Smooth muscle cell (in vitro differentiated cells): ENCODE data around the gene GNRHR. TPM values are rescaled to one million over a fixed set of nuclear protein-coding genes. Genes with fewer than 3 reads are reported as not detected.

Source experiments
- DNase-seq: peaks from one replicate; lab custom pipeline; 2025; ENCODE audit not compliant: unreplicated experiment; lab: John Stamatoyannopoulos, UW
- H2AFZ ChIP-seq: fragments of 200-600 bp; sonication (generic); 2 replicates; pipeline ENCODE4 v1.6.0; 2016; ENCODE audit warnings: antibody characterized with exemption, low read depth, mild to moderate bottlenecking
- H3F3A ChIP-seq: fragments of 200-600 bp; sonication (generic); 2 replicates; pipeline ENCODE4 v1.6.0; 2017; ENCODE audit warnings: antibody characterized with exemption, low read depth
- H3K27ac ChIP-seq: fragments of 200-600 bp; sonication (generic); 2 replicates; pipeline ENCODE4 v1.5.1; 2016; ENCODE audit warnings: low read depth, mild to moderate bottlenecking
- H3K27me3 ChIP-seq: fragments of 200-600 bp; sonication (generic); 2 replicates; pipeline ENCODE4 v1.6.1; 2016; ENCODE audit warnings: low read depth, mild to moderate bottlenecking
- H3K36me3 ChIP-seq: fragments of 200-600 bp; sonication (generic); 2 replicates; pipeline ENCODE4 v1.5.1; 2016; ENCODE audit warnings: low read depth
- H3K4me1 ChIP-seq: fragments of 200-600 bp; sonication (generic); 2 replicates; pipeline ENCODE4 v1.5.1; 2016; ENCODE audit warnings: low read depth
- H3K4me2 ChIP-seq: fragments of 200-600 bp; sonication (generic); 2 replicates; pipeline ENCODE4 v1.6.0; 2016; ENCODE audit warnings: mild to moderate bottlenecking
- H3K4me3 ChIP-seq: fragments of 200-600 bp; sonication (generic); 2 replicates; pipeline ENCODE4 v1.5.1; 2016; ENCODE audit warnings: mild to moderate bottlenecking
- H3K79me2 ChIP-seq: fragments of 200-600 bp; sonication (generic); 2 replicates; pipeline ENCODE4 v1.6.0; 2016; ENCODE audit warnings: low read depth, mild to moderate bottlenecking
- H3K9ac ChIP-seq: fragments of 200-600 bp; sonication (generic); 2 replicates; pipeline ENCODE4 v1.6.0; 2016; ENCODE audit warnings: low read depth
- H3K9me3 ChIP-seq: fragments of 200-600 bp; sonication (generic); replicated peaks from 2 replicates; pipeline ENCODE4 v1.5.1; 2016; ENCODE audit warnings: low read depth
- H4K20me1 ChIP-seq: fragments of 200-600 bp; sonication (generic); 2 replicates; pipeline ENCODE4 v1.6.0; 2016; ENCODE audit warnings: low read depth
- CTCF ChIP-seq: fragments of 200-600 bp; sonication (generic); IDR thresholded peaks from 2 replicates; pipeline ENCODE4 v1.5.1; 2017; ENCODE audit warnings: borderline replicate concordance, mild to moderate bottlenecking, antibody characterized with exemption; ENCODE audit not compliant: insufficient read depth, poor library complexity, severe bottlenecking
- WGBS: methylation state at CpG from one replicate; pipeline ENCODE4 v1.1.7; 2016; ENCODE audit warnings: low lambda C conversion rate; 5-methylcytosine and 5-hydroxymethylcytosine counted together
- polyA plus RNA-seq: library from polyadenylated mRNA; unstranded; fragments of >200 nt; fragmentation: Nextera tagmentation; extraction: Ambion mirVana; gene quantifications from 2 replicates; pipeline ENCODE4 v1.2.1, GENCODE V29; 2016
- total RNA-seq: library from RNA; depleted of rRNA; stranded (reverse); fragments of >200 nt; gene quantifications from 2 replicates; pipeline ENCODE4 v1.2.3, GENCODE V29; 2014

GNRHR gene
- 0.22 and 0.27 TPM in 2 replicates for total RNA-seq
- polyA plus RNA-seq = not detected in 2 replicates

- no peaks in the 10 kb centered on the region for H3K79me2 ChIP-seq
- H3K9ac ChIP-seq = no peak within 1 kb of the TSS
- WGBS = 93% methylated on average over 3 of the region's 3 CpGs
- TF ChIP-seq CTCF = no peak
- DNase-seq = no peak
- H3K4me3 ChIP-seq = no peak within 1 kb of the TSS
- H3K36me3 ChIP-seq = no peaks in the 10 kb centered on the region
- no peaks in the 10 kb centered on the region for H3K27me3 ChIP-seq
- no peaks in the 10 kb centered on the region for H3F3A ChIP-seq
- no peak within 1 kb of the TSS for H3K4me2 ChIP-seq
- H3K9me3 ChIP-seq = no peaks in the 10 kb centered on the region
- peaks cover 13% of the 10 kb centered on the region for H3K4me1 ChIP-seq
- H2AFZ ChIP-seq = no peak within 1 kb of the TSS
- H3K27ac ChIP-seq = no peak within 1 kb of the TSS
- H4K20me1 ChIP-seq = no peaks in the 10 kb centered on the region
These were observed at the start of gene GNRHR for GRCh38 chr4:67754288-67754687. TSS of gene GNRHR (minus strand) at chr4:67754388. CDS start at chr4:67754335, 53 bp downstream.

- no peak for DNase-seq
- no peak overlapping the region for H3K4me2 ChIP-seq
- no peak overlapping the region for H2AFZ ChIP-seq
- no peaks in the 10 kb centered on the region for H3F3A ChIP-seq
- no peak for TF ChIP-seq CTCF
- no peaks in the 10 kb centered on the region for H3K79me2 ChIP-seq
- H3K9me3 ChIP-seq = peaks cover 4% of the 10 kb centered on the region
- no peak overlapping the region for H3K27ac ChIP-seq
- H3K36me3 ChIP-seq = no peaks in the 10 kb centered on the region
- no peaks in the 10 kb centered on the region for H4K20me1 ChIP-seq
- H3K4me1 ChIP-seq = no peaks in the 10 kb centered on the region
- no peak overlapping the region for H3K9ac ChIP-seq
- no peak overlapping the region for H3K4me3 ChIP-seq
- no peaks in the 10 kb centered on the region for H3K27me3 ChIP-seq
These were observed 42.6 kb upstream of the GNRHR start for GRCh38 chr4:67796810-67797209.

- no peaks in the 10 kb centered on the region for H3K27me3 ChIP-seq
- TF ChIP-seq CTCF = no peak
- H3K9ac ChIP-seq = no peak overlapping the region
- no peaks in the 10 kb centered on the region for H3K79me2 ChIP-seq
- H3K4me2 ChIP-seq = no peak overlapping the region
- H3K4me3 ChIP-seq = no peak overlapping the region
- no peaks in the 10 kb centered on the region for H3K4me1 ChIP-seq
- no peaks in the 10 kb centered on the region for H4K20me1 ChIP-seq
- H3K36me3 ChIP-seq = no peaks in the 10 kb centered on the region
- DNase-seq = no peak
- H2AFZ ChIP-seq = no peak overlapping the region
- H3F3A ChIP-seq = no peaks in the 10 kb centered on the region
- no peak overlapping the region for H3K27ac ChIP-seq
- no peaks in the 10 kb centered on the region for H3K9me3 ChIP-seq
These were observed 36.5 kb upstream of the GNRHR start for GRCh38 chr4:67790721-67791120.

GRCh38 chr4:67787311-67787710 is 33.1 kb upstream of the GNRHR start:
- DNase-seq = no peak
- Histone ChIP-seq H2AFZ (no peak overlapping the region), H3K4me2 (no peak overlapping the region), H4K20me1 (no peaks in the 10 kb centered on the region), H3K4me3 (no peak overlapping the region), H3K9me3 (no peaks in the 10 kb centered on the region), H3K79me2 (no peaks in the 10 kb centered on the region), H3K4me1 (no peaks in the 10 kb centered on the region), H3K27me3 (no peaks in the 10 kb centered on the region), H3K36me3 (no peaks in the 10 kb centered on the region), H3K9ac (no peak overlapping the region), H3F3A (no peaks in the 10 kb centered on the region), H3K27ac (no peak overlapping the region)
- WGBS = 88% methylated on average over 2 of the region's 2 CpGs
- TF ChIP-seq CTCF = no peak
